GM12801 (cell line): ENCODE data around the gene SLAIN2.

Source experiments
- CTCF ChIP-seq: IDR thresholded peaks from one replicate; pipeline ENCODE4 v1.5.1; 2011; ENCODE audit warnings: control low read depth; ENCODE audit not compliant: insufficient read length; ENCODE audit errors: extremely low read depth

The SLAIN2 gene

DNA sequence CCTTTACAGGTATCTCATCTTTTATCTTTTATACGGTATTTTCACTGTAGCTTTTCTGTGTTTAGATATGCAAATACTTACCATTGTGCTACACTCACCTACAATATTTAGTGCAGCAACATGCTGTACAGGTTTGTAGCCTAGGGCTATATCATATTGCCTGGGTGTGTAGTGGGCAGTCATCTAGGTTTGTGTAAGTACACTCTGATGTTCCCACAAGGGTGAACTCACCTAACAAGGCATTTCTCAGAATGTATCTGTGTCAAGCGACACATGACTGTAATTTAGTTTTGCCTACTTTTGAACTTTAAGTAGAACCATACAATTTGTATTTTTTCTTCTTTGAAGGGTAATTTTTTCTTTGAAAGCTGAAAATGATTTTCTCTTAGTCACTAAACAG, 87.6 kb downstream of the SLAIN2 start:
- no peak for TF ChIP-seq CTCF

DNA sequence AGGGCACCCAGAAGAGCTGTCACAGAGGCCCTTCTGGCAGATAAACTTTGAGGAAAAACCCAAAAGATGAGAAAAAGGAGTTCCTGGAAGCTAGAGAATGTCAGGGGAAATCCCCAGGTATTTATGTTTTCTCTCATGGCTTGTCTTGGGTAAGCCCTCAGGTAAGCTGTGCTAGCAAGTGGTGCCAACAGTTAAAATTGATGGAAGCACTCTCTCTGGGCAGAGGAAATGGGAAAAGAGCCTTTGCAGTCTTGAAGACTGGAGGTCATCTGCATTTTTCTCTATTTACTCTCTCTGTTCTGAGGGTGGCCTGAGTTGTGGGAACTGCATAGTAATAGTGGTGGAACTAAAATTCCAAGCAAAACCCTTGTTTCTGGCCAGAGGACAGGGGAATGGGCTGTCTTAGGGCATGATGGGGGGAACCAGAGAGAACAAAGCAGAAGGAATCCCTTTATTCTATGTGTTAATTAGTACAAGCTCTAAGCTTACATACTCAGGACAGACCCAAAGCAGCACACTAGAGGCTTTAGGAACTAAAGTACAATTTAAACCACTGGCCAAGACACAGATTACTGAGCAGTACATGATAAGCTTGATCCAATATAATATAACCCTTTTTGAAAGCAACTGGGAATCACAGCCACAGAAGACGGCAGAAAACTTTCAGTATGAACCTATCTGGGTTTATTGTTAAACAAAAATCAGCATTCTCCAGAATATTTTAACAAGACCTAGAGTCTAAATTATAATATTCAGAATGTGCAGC, 88.6 kb downstream of the SLAIN2 start:
- TF ChIP-seq CTCF: no peak

GRCh38 chr4:48431401-48431800, 90.1 kb downstream of the SLAIN2 start:
- no peak for TF ChIP-seq CTCF

DNA sequence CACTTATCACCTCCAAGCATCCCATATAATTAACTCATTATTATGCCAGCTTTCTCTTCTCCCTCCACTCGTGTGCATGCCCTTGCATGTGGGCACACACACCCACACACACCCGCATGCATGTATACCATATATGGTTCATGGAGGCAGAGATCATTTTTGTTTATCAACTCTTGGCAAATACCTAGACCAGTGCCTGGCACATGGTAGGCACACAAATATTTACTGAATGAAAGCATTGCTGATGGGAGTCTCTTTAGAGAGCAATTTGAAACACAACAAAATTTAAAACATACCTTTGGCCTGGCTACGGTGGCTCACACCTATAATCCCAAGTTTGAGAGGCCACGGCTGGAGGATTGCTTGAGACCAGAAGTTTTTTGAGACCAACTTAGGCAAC, 90.7 kb downstream of the SLAIN2 start:
- no peak for TF ChIP-seq CTCF

- no peak for TF ChIP-seq CTCF
These were observed 95.0 kb downstream of the SLAIN2 start for GRCh38 chr4:48436318-48436717.

- TF ChIP-seq CTCF: no peak
These were observed 98.7 kb downstream of the SLAIN2 start for GRCh38 chr4:48439988-48440387.

DNA sequence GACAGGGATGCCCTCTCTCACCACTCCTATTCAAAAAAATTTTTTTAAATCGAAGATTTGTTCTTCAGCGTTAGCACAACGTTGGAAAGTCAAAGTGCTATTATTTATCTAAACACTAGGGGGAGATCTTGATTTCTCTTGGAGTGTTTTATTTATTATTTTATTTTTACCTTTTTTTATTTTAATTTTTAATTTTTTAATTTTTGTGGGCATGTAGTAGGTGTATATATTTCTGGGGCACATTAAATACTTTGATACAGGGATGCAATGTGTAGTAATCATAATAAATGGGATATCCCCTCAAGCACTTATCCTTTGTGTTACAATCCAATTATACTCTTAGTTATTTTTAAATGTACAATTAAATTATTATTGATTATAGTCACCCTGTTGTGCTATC, 104.4 kb downstream of the SLAIN2 start:
- TF ChIP-seq CTCF: no peak
